GM21529 (cell line): ENCODE results near the gene CACNA1E.
"Not testable (repeated sequence)": the region's sequence is repeated elsewhere in the genome, so short reads cannot be mapped to it uniquely, and the experiment has no call there.

Source experiments
- ATAC-seq: cut with Tn5 transposase; IDR thresholded peaks from one replicate; pipeline ENCODE4 v1.9.1; 2021; ENCODE audit not compliant: unreplicated experiment

Gene CACNA1E

DNA sequence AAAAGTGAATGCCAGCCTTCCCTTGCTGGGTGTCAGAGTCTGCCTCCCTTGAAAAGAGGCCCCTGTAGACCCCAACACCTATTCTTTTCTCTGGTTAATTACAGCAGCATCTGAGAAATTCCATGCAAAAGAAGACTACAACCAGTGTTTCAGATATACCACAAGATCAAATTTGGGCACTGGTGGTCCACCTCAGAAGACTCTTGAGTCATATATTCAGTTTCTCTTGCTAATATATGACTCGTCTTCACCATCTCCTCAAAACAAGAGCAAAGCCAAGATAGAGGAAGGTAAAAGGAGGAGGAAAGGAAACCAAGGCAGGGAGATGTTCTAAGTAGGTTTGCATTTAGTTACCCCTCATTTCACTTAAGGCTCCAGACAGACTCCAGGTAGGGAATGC is 318.3 kb downstream of the CACNA1E start:
- ATAC-seq = no peak

DNA sequence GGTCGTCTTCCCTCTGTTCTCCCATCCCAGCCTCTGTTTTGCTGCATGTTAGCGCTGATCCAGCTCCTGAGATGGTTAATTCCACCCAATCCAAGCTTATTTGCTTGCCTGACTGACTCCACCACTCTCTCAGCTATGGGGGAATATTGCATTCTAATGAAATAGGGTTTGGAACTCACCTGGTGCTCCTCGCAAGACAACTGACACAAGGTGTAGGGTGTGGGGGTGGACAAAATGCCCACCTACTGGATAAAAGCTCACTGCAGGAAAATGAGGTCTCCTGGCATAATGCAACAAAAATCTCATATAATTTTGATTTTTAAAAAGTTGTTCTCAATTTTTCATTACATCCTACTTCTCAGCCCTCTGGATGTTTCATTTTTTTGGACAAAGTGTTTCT is 319.1 kb downstream of the CACNA1E start:
- no peak for ATAC-seq

DNA sequence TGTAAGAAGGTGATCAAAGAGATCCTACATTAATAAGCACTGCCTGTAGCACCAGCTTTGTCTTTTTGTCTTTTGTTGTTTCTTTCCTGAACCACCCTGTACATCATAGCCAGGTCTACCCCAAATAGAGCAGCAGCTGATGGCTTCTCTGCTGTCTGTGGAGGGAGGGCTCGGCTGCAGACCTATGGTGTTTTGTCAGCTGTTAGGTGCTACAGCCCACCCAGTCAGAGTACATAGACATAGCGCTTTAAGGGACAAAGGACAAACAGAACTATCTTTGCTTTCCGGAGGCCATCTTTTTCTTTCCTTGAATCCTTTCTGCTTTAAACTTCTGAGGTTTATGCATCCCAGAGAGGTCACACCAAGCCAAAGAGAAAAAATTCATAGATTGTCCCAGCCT is 320.1 kb downstream of the CACNA1E start:
- ATAC-seq = no peak

DNA sequence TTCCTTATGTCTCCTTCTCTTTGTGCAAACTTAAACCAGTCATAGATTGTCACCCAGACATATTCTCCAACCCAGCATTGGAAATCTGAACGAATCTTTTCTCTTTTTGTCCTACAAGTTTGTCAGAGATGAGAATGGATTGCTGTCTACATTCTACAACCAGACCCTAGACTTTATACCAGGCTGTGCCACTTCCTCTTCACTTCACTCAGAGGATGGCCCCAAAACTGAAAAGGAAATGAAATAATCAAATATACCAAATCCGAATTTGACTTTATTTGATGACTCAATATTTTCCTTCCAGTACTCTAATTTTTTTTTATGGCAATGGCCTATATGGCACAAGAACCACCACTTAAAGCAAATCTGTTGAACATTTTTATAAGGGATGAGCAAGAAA is 321.7 kb downstream of the CACNA1E start:
- no peak for ATAC-seq

DNA sequence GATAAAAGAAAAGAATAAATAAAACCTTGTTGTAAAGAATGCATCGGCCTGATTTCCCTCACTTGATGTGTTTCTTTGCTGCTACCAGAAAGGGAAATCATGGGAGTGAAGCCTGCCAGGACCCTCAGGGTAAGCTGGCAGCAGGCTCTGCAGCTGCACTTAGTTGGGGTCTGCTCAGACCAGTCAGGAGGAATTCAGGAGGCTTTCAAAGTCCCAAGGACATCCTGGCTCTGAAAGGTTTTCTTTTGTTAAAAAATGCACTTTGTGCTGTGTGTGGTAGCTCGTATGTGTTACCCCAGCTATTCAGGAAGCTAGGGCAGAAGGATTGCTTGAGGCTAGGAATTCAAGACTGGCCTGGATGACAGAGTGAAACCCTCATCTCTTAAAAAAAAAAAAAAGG is 323.4 kb downstream of the CACNA1E start:
- ATAC-seq = no peak

DNA sequence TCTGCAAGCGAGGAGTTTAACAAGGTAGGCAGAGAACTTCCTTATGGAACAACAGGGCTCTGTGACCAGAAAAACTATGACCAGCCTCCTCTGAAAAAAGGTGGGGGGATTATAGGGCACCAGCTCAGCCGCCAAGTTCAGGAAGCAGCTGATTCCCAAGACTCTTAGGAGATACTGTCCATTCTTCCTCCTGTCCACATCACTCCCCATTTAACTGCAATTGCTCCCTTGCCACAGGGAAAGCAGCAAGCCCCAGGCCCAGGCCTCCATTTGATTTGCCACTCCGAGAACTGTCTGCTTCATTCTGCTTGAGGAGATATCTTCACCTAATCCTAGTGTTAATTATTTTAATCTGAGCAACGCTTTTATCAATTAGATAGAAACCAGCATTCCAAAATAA is 323.9 kb downstream of the CACNA1E start:
- ATAC-seq = no peak

DNA sequence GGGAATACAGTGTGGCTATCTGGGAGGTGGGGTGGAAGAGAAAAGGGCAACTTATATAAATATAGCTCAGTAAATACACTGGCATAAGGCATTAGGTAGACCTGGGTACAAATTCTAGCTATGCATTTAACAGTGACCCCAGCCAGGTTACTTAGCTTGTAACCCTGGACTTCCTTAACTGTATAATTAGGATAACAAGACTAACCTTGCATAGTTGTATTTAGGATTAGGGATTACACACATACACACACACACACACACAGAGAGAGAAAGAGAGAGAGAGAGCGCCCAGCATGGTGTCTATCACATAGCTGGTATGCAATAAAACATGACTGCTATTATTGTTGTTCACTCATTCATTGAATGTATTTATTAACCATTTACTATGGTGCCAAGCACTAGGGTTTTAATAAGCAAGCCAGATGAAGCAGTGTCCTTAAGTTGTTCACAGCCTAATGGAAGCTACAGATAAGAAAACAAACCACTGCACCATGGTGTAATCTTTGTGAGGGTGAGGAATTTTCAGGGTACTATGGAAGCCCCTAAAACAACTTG is 326.8 kb downstream of the CACNA1E start:
- no peak for ATAC-seq

DNA sequence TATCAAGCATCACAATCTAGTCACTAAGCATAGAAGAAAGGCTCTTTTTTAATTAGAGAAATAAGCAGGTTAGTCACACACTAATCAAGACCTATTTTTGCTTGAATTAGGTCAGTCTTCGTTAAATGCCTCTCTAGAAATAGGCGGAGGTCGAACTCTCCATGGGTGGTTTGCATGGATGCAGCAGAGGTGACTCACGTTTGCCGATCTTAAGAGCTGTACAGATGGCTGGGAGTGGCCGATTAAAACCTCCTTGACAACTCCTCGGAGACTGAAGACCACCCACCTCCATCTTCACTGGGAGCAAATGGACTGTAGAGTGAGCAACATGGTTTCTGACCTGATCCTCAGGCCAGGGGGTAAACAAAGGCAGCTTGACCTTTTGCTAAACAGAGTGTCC is 328.9 kb downstream of the CACNA1E start:
- ATAC-seq = no peak

DNA sequence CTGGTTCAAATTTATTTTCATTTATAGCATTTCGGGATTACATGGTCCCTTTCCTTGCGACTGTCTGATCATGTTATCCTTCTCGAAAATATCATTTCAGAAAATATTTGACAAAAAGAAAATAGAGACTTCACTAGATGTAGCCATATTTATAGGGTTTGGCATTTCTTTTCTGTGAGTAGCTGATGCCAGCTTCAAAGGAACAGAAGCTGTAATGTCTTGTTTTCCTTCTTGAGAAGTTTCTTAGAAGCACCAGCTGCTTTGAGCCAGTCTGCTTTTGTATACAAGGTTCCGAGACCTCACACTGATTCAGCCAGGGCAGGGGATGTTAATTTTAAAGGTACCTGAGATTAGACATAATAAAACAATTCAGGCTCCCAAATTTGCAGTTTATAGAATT is 329.9 kb downstream of the CACNA1E start:
- ATAC-seq = no peak

DNA sequence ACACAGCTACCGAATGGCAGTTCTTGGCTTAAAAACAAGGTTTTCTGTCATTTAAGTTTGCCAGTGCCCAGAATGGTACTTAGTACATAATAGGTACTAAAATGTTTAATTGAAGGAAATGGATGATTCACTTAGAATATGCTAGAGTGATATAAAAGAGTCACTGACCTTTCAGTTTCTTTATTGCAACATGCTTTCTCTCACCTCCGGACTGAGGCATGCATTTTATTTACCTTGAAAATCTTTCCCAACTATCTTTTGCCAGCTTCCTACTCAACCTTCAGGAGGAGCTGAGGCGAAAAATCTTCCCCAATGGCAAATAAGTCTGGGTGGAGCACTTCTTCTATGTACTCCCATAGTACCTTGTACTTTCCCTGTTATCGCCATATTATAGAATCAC is 333.3 kb downstream of the CACNA1E start:
- ATAC-seq = no peak

DNA sequence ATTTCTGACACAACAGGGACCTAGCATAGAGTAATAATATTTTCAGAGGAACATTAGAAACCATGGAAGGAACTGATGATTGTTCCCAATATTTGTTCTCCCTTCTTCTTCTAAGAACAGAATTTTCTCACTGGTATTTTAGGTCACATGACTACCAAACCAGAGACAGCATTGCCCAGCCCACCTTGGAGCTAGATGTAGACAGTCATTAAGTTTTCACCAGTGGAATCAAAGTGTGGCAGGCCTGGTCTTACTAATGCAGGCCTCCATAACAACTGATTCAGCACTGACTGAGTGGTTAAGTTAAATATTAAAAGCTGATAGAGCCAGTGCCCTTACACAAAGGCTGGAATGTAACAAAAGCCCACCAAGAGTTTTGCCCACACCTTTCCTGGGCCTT is 333.8 kb downstream of the CACNA1E start:
- ATAC-seq = no peak

DNA sequence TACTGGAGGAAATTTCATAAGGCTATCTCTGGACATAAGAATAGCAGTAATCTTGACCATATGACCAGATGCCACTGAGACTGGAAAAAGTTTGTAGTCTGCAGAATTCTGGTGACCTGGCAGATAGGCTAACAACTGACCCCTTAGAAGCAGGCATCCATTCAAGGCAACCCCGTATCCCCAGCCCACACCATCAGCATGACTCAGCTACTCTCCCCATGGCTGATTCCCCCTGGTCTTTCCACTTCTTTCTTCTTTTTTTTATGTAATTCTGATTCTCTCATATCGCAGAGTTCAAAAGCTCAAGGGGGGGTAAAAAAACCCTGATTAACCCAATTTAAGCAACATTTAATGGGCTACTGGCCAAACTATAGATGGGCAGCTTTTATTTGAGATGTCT is 335.1 kb downstream of the CACNA1E start:
- ATAC-seq = no peak

DNA sequence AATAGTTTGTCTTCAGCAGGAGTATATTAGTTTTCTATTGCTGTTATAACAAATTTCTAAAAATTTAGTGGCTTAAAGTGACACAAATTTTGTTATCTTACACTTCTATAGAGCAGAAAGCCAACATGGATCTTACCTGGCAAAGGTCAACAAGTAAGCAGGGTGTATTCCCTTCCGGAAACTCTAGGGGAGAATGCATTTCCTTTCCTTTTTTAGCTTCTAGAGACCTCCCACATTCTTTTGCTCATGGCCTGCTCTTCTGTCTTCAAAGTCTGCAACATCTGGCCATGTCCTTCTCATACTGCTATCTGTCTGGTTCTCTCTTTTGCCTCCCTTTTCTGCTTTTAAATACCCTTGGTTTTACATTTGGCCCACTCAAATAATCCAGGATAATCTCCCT is 335.6 kb downstream of the CACNA1E start:
- ATAC-seq = no peak

DNA sequence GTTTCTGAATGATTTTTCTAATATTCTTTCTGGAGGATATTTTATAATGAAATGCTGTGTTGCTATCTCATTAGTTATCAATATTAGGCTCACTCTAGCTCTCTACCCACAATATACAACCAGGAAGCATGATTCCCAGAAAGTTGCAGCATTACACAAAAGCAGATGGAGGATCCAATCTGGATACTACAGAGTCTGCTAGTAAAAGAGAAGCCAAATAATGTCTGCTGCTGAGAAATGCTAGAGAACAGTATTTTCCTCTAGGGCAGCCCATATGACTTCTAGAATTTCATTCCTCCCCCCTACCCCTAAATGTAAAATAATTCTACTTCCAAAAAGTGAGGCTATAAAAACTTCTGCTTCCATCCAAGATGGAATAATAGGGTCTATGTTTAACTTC is 338.4 kb downstream of the CACNA1E start:
- no peak for ATAC-seq

DNA sequence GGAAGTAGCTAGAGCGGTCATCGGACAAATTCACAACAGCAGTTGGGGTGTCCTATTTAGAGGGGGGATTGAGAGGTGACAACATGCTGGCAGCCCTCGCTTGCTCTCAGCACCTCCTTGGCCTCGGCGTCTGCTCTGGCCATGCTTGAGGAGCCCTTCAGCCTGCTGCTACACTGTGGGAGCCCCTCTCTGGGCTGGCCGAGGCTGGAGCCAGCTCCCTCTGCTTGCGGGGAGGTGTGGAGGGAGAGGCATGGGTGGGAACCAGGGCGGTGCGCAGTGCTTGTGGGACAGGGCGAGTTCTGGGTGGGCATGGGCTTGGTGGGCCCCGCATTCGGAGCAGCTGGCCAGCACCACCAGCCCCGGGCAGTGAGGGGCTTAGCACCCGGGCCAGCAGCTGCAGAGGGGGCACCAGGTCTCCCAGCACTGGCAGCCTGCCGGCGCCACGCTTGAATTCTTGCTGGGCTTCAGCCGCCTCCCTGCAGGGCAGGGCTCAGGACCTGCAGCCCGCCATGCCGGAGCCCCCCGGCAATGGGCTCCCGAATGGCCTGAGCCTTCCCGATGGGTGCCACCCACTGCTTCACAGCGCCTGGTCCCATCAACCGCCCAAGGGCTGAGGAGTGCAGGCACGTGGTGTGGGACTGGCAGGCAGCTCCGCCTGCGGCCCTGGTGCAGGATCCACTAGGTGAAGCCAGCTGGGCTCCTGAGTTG is 349.0 kb downstream of the CACNA1E start:
- not testable (repeated sequence) for ATAC-seq

DNA sequence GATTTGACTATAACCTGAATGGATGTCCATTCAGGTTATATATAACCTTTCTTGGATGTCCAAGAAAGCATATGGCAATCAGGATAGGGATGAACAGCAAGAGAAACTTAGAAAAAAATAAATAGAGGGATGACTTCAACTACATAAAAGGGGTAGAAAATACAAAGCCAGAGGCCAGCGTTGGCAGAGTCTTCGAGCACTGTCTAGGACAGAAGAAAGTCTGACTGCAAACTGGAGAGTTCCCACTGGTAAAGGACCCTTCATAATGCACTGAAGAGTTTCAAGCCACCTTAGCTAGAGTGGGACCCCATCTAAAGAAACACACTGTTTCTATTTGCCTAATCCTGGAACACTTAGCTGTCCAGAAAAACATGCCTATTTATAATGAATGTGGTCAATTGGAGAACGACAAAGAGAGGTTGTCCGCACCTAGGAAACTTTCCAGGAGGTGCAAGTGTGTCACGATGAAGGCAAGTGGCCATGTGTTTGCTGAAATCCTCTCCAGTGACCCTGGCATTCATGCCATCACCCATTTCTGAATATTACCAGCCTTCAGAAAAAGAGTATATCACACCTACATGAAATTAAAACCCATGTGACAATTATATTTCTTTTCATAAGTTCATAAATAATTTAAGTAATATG is 362.8 kb downstream of the CACNA1E start:
- ATAC-seq = no peak

DNA sequence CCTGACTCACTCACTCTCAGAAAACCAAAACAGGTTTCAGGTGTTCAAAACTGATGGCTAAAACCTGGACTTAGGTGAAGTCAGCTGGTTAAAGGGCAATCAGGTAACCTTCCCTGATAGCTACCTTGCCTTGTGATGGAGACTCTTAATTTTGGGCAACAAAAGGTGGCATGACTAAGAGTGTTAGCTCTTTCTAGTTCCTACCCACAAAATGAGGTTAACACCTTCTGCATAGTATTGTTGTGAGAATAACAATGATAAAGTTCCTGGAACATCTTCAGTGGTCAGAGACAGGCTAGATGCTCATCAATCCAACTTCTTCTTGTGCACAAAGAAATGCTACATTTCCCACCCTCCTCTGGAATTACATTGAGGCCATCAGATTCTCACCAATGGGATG is 363.4 kb downstream of the CACNA1E start:
- no peak for ATAC-seq

DNA sequence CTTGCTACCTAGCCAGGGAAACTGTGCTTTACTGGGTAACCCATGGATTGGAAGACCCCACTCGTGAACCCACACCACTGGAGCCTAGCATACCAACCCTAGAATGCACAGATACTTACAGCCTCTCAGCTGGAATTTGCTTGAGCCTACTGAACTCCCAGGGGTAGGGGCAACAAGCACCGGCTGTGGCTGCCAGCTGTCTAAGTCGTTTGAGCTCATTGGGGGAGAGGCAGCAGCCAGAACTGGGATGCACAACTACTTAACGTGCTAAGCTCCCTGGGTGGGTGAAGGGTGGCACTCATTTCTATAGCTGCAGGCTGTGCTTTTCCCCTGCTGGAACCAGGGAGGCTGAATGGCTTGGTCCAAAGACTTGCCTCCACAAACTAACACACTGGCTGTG is 365.8 kb downstream of the CACNA1E start:
- ATAC-seq = no peak

DNA sequence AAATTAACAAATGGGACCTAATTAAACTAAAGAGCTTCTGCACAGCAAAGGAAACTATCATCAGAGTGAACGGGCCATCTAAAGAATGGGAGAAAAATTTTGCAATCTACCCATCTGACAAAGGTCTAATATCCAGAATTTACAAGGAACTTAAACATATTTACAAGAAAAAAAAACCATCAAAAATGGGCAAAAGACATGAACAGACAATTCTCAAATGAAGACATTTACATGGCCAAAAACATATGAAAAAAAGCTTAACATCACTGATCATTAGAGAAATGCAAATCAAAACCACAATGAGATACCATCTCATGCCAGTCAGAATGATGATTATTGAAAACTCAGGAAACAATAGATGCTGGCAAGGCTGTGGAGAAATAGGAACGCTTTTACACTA is 370.9 kb downstream of the CACNA1E start:
- not testable (repeated sequence) for ATAC-seq

DNA sequence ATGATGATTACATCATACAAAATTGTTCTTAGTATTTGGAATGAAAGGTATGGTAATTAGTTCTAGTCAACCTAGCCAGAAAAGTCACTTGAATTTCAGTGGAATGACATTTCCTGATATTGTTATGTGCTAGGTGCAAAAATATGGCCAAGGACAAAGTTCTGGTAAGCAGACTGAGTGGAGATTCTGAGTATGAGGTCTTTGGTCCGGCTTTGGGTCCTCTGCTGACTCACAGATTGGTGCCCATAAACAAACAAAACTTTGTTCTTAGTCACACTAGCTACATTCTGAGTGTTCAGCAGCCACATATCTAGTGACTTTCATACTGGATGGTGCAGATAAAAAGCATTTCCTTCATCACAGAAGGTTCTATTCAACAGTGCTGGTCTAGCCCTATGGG is 372.1 kb downstream of the CACNA1E start:
- no peak for ATAC-seq
